ENCODE results near the gene PCDH1.

PCDH1 gene

GRCh38 chr5:141845371-141845851 is 32.8 kb downstream of the PCDH1 start:
- peaks cover 6% of the 10 kb centered on the region for H3K4me1 ChIP-seq (ENCODE audit: insufficient read depth, low read length, severe bottlenecking)

GRCh38 chr5:141844414-141845097 is 33.7 kb downstream of the PCDH1 start:
- Histone ChIP-seq H3K27me3 (ENCODE audit: insufficient read depth, low read length) (no peaks in the 10 kb centered on the region), H3K9ac (ENCODE audit: low read length) (no peak overlapping the region), H3K4me3 (ENCODE audit: low read depth, low read length, poor library complexity, severe bottlenecking) (no peak overlapping the region), H3K4me1 (ENCODE audit: insufficient read depth, low read length, severe bottlenecking) (peaks cover 6% of the 10 kb centered on the region), H2AFZ (ENCODE audit: low read length) (no peak overlapping the region), H3K36me3 (ENCODE audit: insufficient read depth, low read length) (no peaks in the 10 kb centered on the region), H3K79me2 (ENCODE audit: insufficient read depth, low read length) (no peaks in the 10 kb centered on the region), H4K20me1 (ENCODE audit: insufficient read depth, low read length) (no peaks in the 10 kb centered on the region), H3F3A (ENCODE audit: insufficient read depth, low read length) (no peaks in the 10 kb centered on the region), H3K27ac (ENCODE audit: low read depth, low read length, poor library complexity, severe bottlenecking) (no peak overlapping the region), H3K9me2 (ENCODE audit: low read depth, low read length) (no peaks in the 10 kb centered on the region), H3K4me2 (ENCODE audit: low read length) (no peak overlapping the region), H3K9me3 (ENCODE audit: low read length) (no peaks in the 10 kb centered on the region)
- TF ChIP-seq EZH2 (IDR thresholded peaks at IDR 0.05; ENCODE audit: borderline replicate concordance, low read length) = no peak
- no peak for TF ChIP-seq CTCF (IDR thresholded peaks at IDR 0.05; ENCODE audit: low read length)

More at GRCh38 chr5:141845371-141845851, 32.8 kb downstream of the PCDH1 start:
- H3K36me3 ChIP-seq (ENCODE audit: insufficient read depth, low read length) = no peaks in the 10 kb centered on the region
- no peak overlapping the region for H3K4me2 ChIP-seq (ENCODE audit: low read length)
- H3K9me2 ChIP-seq (ENCODE audit: low read depth, low read length) = no peaks in the 10 kb centered on the region
- H3F3A ChIP-seq (ENCODE audit: insufficient read depth, low read length) = no peaks in the 10 kb centered on the region
- TF ChIP-seq CTCF (IDR thresholded peaks at IDR 0.05; ENCODE audit: low read length) = peak; percentile 39; the same call in 1 of the 2 replicates
- no peak for TF ChIP-seq EZH2 (IDR thresholded peaks at IDR 0.05; ENCODE audit: borderline replicate concordance, low read length)
- no peak overlapping the region for H2AFZ ChIP-seq (ENCODE audit: low read length)
- no peak overlapping the region for H3K4me3 ChIP-seq (ENCODE audit: low read depth, low read length, poor library complexity, severe bottlenecking)
- H3K27ac ChIP-seq (ENCODE audit: low read depth, low read length, poor library complexity, severe bottlenecking) = no peak overlapping the region
- no peaks in the 10 kb centered on the region for H3K79me2 ChIP-seq (ENCODE audit: insufficient read depth, low read length)
- H4K20me1 ChIP-seq (ENCODE audit: insufficient read depth, low read length) = no peaks in the 10 kb centered on the region
- H3K27me3 ChIP-seq (ENCODE audit: insufficient read depth, low read length) = no peaks in the 10 kb centered on the region
- no peak overlapping the region for H3K9ac ChIP-seq (ENCODE audit: low read length)
- H3K9me3 ChIP-seq (ENCODE audit: low read length) = no peaks in the 10 kb centered on the region

- no peak overlapping the region for H2AFZ ChIP-seq (ENCODE audit: low read length)
- no peaks in the 10 kb centered on the region for H3K9me2 ChIP-seq (ENCODE audit: low read depth, low read length)
- no peaks in the 10 kb centered on the region for H3K27me3 ChIP-seq (ENCODE audit: insufficient read depth, low read length)
- no peaks in the 10 kb centered on the region for H3K9me3 ChIP-seq (ENCODE audit: low read length)
- H3K4me2 ChIP-seq (ENCODE audit: low read length) = no peak overlapping the region
- no peak overlapping the region for H3K27ac ChIP-seq (ENCODE audit: low read depth, low read length, poor library complexity, severe bottlenecking)
- H3K79me2 ChIP-seq (ENCODE audit: insufficient read depth, low read length) = no peaks in the 10 kb centered on the region
- no peak overlapping the region for H3K4me3 ChIP-seq (ENCODE audit: low read depth, low read length, poor library complexity, severe bottlenecking)
- no peak for TF ChIP-seq CTCF (IDR thresholded peaks at IDR 0.05; ENCODE audit: low read length)
- no peak for TF ChIP-seq EZH2 (IDR thresholded peaks at IDR 0.05; ENCODE audit: borderline replicate concordance, low read length)
- no peaks in the 10 kb centered on the region for H3F3A ChIP-seq (ENCODE audit: insufficient read depth, low read length)
- peaks cover 5% of the 10 kb centered on the region for H3K4me1 ChIP-seq (ENCODE audit: insufficient read depth, low read length, severe bottlenecking)
- no peaks in the 10 kb centered on the region for H3K36me3 ChIP-seq (ENCODE audit: insufficient read depth, low read length)
- no peak overlapping the region for H3K9ac ChIP-seq (ENCODE audit: low read length)
- H4K20me1 ChIP-seq (ENCODE audit: insufficient read depth, low read length) = no peaks in the 10 kb centered on the region
These were observed 34.9 kb downstream of the PCDH1 start for GRCh38 chr5:141843156-141843927.

Data from OCI-LY1 (cell line).